Activated CD8-positive, alpha-beta memory T cell treated with anti-CD3 and anti-CD28 coated beads for 24 hours (primary cell): ENCODE results near the gene COA1.
A peak's percentile ranks its signal among the peaks of the same experiment; 100 is the strongest.
"Not testable (repeated sequence)": the region's sequence is repeated elsewhere in the genome, so short reads cannot be mapped to it uniquely, and the experiment has no call there.

Experiments used
- DNase-seq: peaks from one replicate; pipeline ENCODE4 v3.0.0-alpha.2; 2020

The COA1 gene

DNA sequence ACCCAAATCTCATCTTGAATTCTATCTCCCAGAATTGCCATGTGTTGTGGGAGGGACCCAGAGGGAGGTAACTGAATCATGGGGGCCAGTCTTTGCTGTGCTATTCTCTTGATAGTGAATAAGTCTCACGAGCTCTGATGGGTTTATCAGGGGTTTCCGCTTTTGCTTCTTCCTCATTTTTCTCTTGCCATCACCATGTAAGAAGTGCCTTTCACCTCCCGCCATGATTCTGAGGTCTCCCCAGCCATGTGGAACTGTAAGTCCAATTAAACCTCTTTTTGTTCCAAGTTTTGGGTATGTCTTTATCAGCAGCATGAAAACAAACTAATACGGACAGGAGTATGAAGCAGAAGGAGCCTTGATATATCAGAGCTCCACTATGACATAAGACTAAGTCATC, 41.5 kb downstream of the COA1 start:
- DNase-seq: not testable (repeated sequence)

DNA sequence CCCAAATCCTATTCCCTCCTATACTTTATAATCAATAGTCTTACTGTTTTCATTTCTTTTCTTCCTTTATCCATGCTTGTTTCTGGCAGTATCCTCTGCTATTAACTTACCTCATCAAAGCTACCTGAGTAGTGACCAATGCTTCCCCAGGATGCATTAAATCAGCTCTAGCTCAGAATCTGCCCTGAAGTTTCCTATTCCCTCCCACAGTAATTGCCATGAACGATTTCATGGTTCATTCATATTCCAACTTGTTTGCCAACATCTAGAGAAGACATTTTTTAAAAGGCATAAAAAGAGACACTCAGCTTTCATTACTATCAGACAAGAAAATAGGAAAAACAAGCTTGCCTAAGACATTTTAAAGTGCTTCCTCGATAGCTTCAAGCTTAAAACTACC, 42.3 kb downstream of the COA1 start:
- no peak for DNase-seq

DNA sequence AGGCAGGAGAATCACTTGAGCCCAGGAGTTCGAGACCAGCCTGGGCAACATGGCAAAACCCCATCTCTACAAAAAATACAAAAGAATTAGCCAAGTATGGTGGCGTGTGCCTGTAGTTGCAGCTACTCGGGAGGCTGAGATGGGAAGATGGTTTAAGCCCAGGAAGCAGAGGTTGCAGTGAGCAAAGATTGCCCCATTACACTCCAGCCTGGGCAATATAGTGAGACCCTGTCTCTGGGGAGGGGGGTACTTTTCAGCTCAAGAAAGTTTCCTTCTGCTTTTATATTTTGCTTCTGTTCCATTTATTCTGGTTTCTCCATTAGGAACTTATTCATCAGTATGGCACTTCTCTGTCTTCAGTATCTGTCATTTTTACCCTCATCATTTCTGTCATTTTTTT, 48.6 kb downstream of the COA1 start:
- no peak for DNase-seq

DNA sequence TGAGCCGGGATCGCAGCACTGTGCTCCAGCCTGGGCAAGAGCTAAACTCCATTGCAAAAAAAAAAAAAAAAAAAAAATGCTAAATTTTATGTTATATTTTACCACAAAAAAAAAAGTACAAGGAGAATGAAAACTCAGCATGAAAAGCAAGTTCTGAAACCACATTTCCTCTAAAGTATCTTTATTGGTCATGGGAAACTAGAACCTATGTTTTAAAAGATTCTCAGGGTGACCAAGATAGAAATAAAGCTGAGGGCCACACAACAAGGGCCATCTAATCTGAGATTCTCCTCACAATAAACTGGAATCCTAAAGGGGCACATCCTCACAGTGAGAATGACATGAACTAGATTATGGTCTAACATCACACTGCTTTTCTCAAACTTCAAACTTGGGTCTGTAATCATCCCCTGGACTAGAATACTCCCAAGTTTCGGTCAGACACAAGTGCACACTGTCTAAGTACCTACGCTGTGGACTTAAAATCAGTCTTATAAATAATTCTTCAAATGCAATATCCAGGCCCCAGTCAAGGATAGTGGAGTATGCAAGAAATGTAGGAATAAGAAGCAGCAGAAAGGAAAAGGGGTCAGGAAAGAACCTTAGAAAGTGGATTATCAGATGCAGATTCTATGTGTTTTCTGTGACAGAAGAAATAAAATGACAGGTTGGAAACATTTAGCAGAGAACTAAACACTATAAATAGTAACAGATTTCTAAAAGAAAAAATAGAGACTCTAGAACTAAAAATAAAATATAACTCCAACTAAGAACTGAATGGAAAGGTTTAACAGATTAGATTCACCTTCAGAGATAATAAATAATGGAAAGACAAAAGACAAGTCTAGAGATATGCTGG, 49.9 kb downstream of the COA1 start:
- DNase-seq: no peak

DNA sequence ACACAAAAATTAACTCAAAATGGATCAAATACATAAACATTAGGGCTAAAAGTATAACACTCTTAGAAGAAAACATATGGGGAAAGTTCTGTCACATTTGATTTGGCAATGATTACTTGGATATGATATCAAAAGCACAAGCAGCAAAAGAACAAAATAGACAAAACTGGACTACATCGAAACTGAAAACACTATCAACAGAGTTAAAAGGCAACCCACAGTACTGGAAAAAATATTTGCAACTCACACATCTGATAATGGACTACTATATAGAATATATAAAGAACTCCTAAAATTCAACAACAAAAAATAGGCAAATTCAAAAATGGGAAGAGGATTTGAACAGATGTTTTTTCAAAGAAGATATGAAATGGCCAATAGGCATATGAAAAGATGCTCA, 51.0 kb downstream of the COA1 start:
- no peak for DNase-seq

DNA sequence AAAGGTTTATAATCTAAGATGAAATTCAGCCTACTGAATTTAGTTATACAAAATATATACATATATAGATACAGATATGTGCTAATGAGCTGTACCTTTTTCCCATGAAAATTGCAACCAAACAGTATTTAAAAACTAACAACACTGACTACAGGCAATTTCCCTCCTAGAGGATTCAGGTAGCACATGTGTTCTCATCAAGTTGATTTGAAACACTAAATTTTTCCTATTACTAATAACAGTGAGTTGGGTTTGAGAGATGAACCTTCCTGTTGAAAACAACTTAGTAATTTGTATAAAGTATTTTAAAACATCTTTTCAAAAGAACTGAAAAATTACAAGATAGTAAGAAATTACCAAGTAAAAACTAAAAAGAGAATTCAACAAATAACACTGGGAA, 51.5 kb downstream of the COA1 start:
- no peak for DNase-seq

DNA sequence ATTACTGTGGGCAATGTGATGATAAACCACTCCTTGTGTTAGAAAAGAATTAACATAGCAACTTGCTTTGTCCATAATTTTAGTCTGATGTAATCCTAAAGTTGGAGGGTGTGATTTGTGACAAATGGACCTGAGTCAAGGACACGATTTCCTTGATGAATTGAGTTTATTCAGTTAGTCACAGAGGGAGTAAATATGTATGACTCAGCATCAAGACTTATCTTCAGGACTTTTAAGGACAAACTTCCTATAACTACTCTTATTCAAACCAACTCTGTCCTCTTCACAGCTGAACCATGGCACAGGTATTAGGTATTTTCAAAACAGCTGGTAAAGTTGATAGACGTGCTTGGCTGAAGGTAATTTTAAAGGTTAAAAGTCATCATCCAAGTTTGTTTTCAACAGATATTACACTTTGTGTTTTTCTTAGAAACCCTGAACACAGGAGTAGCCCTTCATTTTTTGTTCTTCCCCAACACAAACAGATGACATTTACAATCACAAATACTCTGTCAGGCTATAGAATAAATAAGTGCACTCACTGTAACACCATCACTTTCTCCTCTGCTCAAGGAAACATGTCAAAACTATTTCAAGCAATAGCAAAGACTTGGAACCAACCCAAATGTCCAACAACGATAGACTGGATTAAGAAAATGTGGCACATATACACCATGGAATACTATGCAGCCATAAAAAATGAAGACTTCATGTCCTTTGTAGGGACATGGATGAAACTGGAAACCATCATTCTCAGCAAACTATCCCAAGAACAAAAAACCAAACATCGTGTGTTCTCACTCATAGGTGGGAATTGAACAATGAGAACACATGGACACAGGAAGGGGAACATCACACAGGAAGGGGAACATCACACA, 54.5 kb downstream of the COA1 start:
- DNase-seq: no peak

DNA sequence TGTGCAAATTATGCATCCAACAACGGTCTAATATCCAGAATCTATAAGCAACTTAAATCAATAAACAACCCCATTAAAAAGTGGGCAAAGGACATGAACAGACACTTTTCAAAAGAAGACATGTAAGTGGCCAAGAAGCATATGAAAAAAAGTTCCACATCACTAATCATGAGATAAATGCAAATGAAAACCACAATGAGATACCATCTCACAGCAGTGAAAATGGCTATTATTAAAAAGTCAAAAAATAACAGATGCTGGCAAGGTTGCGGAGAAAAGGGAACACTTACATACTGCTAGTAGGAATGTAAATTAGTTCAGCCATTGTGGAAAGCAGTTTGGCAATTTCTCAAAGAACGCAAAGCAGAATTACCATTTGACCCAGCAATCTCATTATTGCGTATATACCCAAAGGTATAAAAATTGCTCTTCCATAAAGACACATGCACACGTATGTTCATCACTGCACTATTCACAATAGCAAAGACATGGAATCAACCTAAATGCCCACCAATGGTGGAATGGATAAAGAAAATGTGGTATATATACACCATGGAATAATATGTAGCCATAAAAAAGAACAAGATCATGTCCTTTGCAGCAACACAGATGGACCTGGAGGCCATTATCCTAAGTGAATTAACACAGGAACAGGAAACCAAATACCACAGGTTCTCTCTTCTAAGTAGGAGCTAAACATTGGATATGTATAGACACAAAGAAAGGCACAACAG, 55.9 kb downstream of the COA1 start:
- not testable (repeated sequence) for DNase-seq

DNA sequence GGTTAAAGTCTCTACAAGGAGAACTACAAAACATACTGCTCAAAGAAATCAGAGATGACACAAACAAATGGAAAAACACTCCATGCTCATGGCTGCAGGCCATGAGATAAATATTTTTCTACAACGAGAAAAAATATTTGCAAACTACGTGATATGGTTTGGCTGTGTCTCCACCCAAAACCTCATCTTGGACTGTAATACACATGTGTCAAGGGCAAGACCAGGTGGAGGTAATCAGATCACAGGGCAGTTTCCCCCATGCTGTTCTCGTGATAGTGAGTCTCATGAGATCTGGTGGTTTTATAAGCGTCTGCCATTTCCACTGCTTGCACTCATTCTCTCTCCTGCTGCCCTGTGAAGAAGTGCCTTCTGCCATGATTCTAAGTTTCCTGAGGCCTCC, 57.8 kb downstream of the COA1 start:
- no peak for DNase-seq

DNA sequence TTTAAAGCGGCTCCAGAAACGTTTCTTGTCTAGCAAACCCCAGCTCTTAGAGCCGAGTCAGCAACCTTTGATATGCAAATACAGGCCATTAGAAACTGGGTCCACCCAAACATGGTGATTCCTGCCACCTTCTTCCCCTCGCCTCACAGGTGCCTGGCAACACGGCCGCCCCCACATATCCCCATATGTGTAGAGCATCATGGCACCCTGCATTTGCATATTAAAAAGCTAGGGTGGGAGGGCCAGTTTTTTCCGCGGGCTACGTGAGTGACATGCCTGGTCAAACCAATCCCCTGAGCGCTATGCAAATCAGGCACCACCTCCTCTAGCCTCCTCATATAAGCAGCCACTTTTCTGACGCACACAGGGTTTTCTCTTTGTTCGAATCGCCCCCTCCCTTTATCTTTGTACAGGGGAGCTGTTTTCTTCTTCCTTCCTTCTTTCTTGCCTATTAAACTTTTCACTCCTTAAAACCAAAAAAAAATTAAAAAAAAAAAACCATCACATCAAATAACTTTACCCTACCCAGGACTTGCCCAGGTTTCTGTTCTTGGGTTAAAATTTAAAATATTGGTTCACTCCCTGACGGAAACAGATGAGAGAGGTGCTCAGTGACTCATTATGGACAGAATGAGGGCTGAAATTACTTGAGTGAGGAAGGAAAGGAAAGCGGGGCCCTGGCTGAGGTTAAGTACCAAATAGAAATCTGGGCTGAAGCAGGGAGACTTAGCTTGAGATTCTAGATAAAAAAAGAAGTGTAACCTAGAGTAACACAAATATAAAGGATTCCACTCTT, 59.8 kb downstream of the COA1 start:
- DNase-seq: peak; percentile 81

DNA sequence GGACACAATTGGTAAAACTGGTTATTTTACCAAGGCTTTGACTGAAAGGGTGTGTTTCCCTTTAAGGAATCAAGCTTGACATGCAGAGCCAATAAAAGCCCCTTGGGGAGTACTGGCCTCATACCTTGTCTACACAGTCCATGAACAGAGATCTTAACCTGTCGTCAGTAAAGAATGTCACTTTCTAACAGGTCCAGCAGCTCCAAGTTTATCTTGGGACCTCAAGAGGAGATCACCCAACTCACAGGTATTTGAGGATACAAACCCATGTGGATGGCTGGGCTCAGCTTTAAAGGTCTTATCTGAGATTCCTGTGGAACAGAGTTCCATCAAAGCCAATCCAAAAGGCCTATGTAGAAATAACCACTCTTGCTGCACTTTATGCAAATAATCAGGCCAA, 61.3 kb downstream of the COA1 start:
- DNase-seq: no peak

DNA sequence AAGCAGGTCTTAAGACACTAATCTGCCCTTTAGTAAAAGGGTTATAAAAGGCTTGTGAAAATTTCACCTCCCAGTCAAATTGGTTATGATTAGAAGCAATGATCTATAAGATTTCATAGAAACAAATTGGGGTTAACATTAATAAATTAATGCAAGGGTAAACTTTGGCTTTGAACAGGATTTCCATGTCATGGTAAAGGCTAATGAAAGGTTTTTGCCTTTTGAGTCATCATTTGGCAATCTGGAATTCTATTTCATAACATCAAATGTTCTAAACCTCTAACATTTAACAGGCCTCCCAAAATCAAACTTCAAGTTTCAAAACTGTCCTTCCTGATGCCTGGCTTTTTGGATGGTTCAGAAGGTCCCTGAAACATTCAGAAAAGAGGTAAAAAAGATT, 62.4 kb downstream of the COA1 start:
- DNase-seq: no peak

DNA sequence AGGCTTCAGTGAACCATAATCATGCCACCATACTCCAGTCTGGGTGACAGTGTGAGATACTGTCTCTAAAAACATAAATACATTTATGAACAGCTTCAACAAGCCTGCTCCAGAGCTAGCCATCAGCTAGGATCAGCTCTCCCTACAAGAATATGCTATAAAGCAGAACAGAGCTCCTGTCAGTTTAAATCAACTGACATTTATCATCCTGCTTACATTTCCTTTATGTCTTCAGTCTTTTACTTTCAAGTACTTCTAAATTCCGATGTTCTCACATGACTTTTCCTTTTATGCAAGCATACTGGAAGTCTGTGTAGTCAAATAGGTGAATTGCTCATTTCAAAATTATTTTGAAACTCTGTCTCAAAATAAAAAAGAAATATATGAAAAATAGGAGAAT, 64.6 kb downstream of the COA1 start:
- no peak for DNase-seq

DNA sequence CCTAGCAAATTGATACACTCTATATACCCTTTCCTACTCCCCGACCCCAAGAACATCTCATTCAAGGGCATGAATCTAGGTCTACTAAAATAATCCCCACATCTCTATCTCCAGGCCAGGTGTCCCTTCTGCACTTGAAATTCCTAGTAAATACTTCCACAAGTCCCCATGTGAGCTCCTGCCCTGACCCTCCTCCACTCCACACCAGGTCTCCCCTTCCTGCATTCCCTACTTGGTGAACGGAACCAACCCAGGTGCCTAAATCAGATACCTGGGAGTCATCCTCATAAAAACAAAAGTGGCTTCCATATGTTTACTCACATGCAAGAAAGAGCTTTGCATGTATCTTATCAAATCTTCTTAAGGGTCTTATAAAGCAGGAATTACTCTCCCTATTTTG, 69.2 kb downstream of the COA1 start:
- no peak for DNase-seq

DNA sequence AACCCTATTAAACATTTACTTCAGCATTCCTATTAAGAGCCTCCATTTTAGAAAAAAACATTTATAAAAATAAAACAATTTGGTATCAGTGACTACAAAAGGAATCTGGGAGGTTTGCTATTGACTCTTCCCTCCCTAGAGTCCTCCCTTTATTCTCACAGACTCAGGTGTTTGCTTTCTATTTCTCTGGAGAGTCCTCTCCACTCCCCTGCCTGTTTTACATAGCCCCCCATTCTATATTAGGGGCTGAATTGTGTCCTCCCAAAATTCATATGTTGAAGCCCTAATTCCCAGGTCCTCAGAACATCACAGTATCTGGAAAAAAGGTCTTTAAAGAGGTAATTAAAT, 69.8 kb downstream of the COA1 start:
- no peak for DNase-seq

DNA sequence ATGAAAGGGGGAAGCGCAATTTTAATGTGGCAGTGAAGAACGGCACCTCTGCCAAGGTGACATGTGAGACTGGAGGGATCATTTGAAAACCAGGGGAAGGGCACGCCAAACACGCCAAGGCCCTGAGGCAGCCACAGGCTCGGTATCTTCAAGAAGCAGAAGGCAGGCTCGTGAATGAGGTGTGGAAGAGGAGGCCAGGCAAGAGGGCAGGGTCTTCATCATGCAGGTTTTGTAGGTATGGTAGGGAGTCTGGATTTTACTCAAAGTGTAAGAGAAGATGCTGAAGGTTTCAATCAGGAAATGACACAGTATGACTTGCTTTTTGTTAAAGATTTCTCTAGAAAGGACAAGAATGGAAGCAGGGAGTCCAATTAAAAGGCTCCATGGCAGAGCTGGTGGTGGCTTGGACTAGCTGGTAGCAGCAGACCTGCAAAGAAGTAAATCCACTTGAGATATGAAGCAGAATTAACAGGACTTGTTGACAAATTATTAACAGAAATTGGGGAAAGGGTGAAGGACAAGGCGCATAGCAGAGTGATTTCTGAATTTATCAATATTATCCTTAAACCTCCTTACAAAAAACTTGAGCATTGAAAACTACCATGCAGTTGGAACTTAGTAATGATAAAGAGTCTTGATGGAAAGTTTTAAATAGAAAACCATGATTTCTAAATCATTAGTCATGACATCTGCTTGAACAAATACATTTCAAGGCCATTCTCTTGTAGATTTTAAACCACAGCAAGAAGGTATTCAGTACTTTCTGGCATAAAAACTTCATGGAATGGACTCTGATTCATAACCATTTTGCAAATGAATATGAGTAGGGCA, 70.4 kb downstream of the COA1 start:
- DNase-seq: no peak

DNA sequence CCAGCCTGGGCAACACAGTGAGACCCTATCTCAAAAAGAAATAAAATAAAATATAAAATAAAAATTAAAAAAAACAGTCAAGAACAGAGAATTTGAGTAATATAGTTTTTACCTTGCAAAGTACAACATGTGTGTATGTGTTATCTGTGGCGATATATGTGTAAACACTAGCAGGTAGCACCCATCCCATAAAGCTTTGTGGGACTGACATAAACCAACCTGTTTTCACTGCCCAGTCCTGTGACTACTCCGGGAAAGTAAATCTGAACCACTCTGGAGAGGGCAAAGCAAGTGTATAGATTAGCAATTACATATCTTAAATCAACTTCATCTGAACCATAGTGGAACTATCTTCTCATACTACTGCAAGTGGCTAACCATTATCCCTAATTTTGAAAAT, 72.3 kb downstream of the COA1 start:
- no peak for DNase-seq

DNA sequence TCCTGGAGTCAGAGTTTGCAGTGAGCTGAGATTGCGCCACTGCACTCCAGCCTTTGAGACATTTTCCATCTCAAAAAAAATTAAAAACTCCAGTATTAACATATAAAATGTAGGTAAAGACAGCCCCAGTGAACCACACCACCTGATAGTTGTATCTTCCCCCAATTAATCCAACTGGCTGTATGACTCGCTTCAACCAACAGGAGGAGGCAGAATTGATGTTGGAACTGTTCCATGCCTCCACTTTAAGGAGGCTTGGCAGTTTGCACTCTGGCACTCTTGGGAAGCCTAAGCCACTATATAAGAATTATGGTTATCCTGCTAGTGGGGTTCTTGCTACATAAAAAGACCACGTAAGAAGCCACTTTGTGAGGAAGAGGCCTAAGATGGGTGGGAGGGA, 73.7 kb downstream of the COA1 start:
- no peak for DNase-seq

DNA sequence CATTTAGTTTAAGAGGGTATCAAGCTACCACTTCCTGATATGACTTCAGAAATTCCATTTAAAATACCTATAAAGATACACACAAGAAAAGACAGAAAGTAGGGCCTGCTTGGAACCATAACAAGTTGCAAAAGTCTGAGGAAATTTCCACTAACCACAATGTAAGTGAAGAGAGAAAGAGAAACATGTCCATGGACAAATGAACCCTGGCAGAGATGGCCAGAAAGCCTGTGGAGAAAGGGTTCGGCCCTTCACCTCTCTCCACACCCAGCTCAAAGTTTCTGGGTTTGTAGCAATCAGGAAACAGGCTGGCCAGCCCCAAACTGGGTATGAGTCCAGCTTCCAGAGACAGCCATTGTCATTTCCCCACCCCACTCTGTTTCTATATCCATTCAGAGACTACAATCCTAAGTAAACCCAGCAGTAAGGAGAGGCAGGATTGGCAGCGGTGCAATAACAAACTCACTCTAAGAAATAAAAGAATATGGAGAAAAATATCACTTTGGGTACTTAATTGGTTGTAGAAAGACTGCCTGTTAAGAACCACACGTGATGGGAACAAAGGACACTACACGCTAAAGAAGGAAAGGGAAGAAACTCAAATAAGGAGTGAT, 75.3 kb downstream of the COA1 start:
- DNase-seq: no peak

DNA sequence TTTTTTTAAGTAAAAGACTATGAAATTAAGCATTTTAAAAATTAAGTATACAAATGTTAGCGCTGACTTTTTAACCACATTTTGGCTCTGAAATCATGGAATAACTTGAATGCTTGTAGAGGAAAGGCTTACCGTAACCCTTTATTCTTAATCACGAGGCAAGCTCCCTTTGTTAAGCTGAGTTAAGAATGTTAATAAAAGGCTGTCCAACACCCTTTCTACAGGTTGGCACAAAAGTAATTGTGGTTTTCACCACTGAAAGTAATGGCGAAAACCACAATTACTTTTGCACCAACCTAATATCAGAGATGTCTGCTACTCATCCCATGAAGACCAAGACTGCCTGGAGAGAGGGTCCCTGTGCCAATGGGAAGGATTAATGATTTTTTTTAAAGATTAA, 75.9 kb downstream of the COA1 start:
- no peak for DNase-seq

DNA sequence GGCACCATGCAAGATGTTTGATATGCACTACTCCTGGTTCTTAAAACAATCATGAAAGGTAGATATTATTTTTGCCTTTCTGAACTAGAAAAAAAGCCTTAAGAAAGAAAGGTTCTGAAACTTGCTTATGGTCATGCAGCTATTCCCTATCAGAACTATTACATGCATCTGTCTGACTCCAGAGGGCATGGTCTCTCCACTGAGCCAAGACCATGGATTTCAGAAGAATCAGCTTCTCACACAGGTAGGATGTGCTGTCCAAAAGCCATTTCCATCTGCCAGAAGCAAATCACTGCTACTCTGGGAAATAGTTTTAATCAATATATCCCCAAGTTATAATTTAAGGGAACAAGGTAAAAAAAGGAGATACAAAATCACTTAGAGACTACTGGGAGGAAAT, 77.0 kb downstream of the COA1 start:
- DNase-seq: no peak
